Caco-2 (cell line): ENCODE results near the gene RXRA. TPM values are rescaled to one million over a fixed set of nuclear protein-coding genes. Genes with fewer than 3 reads are reported as not detected.

Source experiments
- BruUV-seq: library from RNA; stranded (reverse); fragments of 400-500 nt; replicated peaks from 2 replicates; lab custom pipeline; 2021; lab: Mats Ljungman, UMichigan
- CTCF ChIA-PET: fragments of 300-600 bp; sonication (Branson Sonifier 250); formaldehyde crosslinking; loops from one replicate; lab custom pipeline; 2022; ENCODE audit warnings: antibody characterized with exemption; lab: Charles Lee
- POLR2A ChIA-PET: fragments of 300-600 bp; sonication (Branson Sonifier 250); formaldehyde crosslinking; loops from one replicate; lab custom pipeline; 2022; ENCODE audit warnings: antibody characterized with exemption; lab: Charles Lee
- DNase-seq, 2 experiments: peaks; one replicate each; pipeline versions ENCODE4 v3.0.0 to v3.0.0-alpha.2; 2020 to 2022
- H3K27me3 ChIP-seq: replicated peaks from 2 replicates; pipeline ENCODE4 v1.6.0; 2011; ENCODE audit warnings: low read length; ENCODE audit not compliant: control insufficient read depth, insufficient read depth
- H3K36me3 ChIP-seq: 2 replicates; pipeline ENCODE4 v1.5.1; 2011; ENCODE audit warnings: low read length; ENCODE audit not compliant: control insufficient read depth, insufficient read depth
- H3K4me1 ChIP-seq: fragments of 250-450 bp; sonication (Bioruptor Pico); 2 replicates; pipeline ENCODE4 v1.5.1; 2020; ENCODE audit warnings: mild to moderate bottlenecking
- H3K4me3 ChIP-seq: 2 replicates; pipeline ENCODE4 v1.5.1; 2011; ENCODE audit warnings: low read depth, mild to moderate bottlenecking, control low read depth, low read length
- H3K9me3 ChIP-seq: fragments of 250-450 bp; sonication (Bioruptor Pico); 2 replicates; pipeline ENCODE4 v1.5.1; 2020; ENCODE audit warnings: mild to moderate bottlenecking, moderate library complexity
- H3K27ac Mint-ChIP-seq: one replicate; pipeline ENCODE4 v1.8.0; 2022; ENCODE audit warnings: mixed read lengths; ENCODE audit not compliant: unreplicated experiment
- H3K27me3 Mint-ChIP-seq: one replicate; pipeline ENCODE4 v1.8.0; 2022; ENCODE audit warnings: mixed read lengths; ENCODE audit not compliant: insufficient read depth, unreplicated experiment
- H3K36me3 Mint-ChIP-seq: one replicate; pipeline ENCODE4 v1.8.0; 2022; ENCODE audit warnings: mild to moderate bottlenecking, mixed read lengths; ENCODE audit not compliant: insufficient read depth, unreplicated experiment
- H3K4me1 Mint-ChIP-seq: one replicate; pipeline ENCODE4 v1.8.0; 2022; ENCODE audit warnings: low read depth, mixed read lengths; ENCODE audit not compliant: unreplicated experiment
- H3K4me3 Mint-ChIP-seq: one replicate; pipeline ENCODE4 v1.8.0; 2022; ENCODE audit warnings: mild to moderate bottlenecking, moderate library complexity, mixed read lengths; ENCODE audit not compliant: unreplicated experiment
- H3K9me3 Mint-ChIP-seq: one replicate; pipeline ENCODE4 v1.8.0; 2022; ENCODE audit warnings: mixed read lengths; ENCODE audit not compliant: unreplicated experiment
- intact Hi-C: fragments of 100-400 bp; cut with micrococcal nuclease; formaldehyde crosslinking; loops from one replicate; pipeline ENCODE4 v1.10.0; 2022; ENCODE audit not compliant: unreplicated experiment
- total RNA-seq: library from RNA; stranded (reverse); gene quantifications from 2 replicates; pipeline ENCODE4 v1.2.3, GENCODE V29; 2022
- TF ChIP-seq, protein P1 (sequence below), 2 experiments: fragments of 200-600 bp in 1 of 2; IDR thresholded peaks; 1 replicate in 1 of 2; 2 replicates in 1 of 2; pipeline versions ENCODE4 v1.5.1 to v1.8.0; 2011 to 2022; ENCODE audit warnings: antibody characterized with exemption in 1 of 2, control low read depth in 1 of 2, inconsistent platforms in 1 of 2, low read depth in 1 of 2, low read length in 1 of 2, mild to moderate bottlenecking in 1 of 2, moderate library complexity in 1 of 2; ENCODE audit not compliant: insufficient read depth in 1 of 2, severe bottlenecking in 1 of 2, unreplicated experiment in 1 of 2

The RXRA gene
- total RNA-seq, 1 experiment from 2014 or later = 69.1 TPM

DNA sequence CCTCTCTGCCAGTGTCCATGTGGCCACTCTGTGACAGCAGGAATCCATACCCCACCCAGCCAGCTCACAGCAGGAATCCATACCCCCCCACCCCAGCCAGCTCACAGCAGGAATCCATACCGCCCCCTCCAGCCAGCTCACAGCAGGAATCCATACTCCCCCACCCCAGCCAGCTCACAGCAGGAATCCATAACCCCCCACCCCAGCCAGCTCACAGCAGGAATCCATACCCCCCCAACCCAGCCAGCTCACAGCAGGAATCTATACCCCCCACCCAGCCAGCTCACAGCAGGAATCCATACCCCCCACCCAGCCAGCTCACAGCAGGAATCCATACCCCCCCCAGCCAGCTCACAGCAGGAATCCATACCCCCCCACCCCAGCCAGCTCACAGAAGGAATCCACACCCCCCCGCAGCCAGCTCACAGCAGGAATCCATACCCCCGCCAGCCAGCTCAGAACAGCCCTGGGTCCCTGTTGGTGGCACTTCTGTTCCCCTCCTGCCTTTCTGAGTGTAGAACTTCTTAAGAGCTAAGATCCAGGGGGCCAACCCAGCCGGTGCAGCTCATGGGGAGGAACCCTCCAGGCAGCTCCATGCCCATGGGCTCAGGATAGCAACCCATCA, 8.4 kb upstream of the RXRA start:
- no peak overlapping the region for H3K4me3 ChIP-seq
- peaks cover 2% of the 10 kb centered on the region for H3K9me3 Mint-ChIP-seq
- H3K36me3 Mint-ChIP-seq = peaks cover 5% of the 10 kb centered on the region
- H3K36me3 ChIP-seq = no peaks in the 10 kb centered on the region
- POLR2A ChIA-PET = no interaction called here
- no peaks in the 10 kb centered on the region for H3K27me3 ChIP-seq
- CTCF ChIA-PET = interaction anchor here (0.5 to 0.9 kb wide), 5 partner anchors 18 to 1095 kb away, joined by 3 to 8 read pairs (median 5); no protein-coding TSS in a partner anchor
- no peak for DNase-seq
- no peaks in the 10 kb centered on the region for H3K27me3 Mint-ChIP-seq
- intact Hi-C loops = no loop called here
- H3K4me1 Mint-ChIP-seq = peaks cover 12% of the 10 kb centered on the region
- H3K4me1 ChIP-seq = peaks cover 14% of the 10 kb centered on the region
- no TSS peak for BruUV-seq
- no peak overlapping the region for H3K27ac Mint-ChIP-seq
- TF ChIP-seq, protein P1, sequence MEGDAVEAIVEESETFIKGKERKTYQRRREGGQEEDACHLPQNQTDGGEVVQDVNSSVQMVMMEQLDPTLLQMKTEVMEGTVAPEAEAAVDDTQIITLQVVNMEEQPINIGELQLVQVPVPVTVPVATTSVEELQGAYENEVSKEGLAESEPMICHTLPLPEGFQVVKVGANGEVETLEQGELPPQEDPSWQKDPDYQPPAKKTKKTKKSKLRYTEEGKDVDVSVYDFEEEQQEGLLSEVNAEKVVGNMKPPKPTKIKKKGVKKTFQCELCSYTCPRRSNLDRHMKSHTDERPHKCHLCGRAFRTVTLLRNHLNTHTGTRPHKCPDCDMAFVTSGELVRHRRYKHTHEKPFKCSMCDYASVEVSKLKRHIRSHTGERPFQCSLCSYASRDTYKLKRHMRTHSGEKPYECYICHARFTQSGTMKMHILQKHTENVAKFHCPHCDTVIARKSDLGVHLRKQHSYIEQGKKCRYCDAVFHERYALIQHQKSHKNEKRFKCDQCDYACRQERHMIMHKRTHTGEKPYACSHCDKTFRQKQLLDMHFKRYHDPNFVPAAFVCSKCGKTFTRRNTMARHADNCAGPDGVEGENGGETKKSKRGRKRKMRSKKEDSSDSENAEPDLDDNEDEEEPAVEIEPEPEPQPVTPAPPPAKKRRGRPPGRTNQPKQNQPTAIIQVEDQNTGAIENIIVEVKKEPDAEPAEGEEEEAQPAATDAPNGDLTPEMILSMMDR (IDR thresholded peaks at IDR 0.05; ENCODE audit: insufficient read depth in 1 of 2, low read depth in 1 of 2, low read length in 1 of 2, severe bottlenecking in 1 of 2, unreplicated experiment in 1 of 2) = no peak
- no peak overlapping the region for H3K4me3 Mint-ChIP-seq
- no peaks in the 10 kb centered on the region for H3K9me3 ChIP-seq

DNA sequence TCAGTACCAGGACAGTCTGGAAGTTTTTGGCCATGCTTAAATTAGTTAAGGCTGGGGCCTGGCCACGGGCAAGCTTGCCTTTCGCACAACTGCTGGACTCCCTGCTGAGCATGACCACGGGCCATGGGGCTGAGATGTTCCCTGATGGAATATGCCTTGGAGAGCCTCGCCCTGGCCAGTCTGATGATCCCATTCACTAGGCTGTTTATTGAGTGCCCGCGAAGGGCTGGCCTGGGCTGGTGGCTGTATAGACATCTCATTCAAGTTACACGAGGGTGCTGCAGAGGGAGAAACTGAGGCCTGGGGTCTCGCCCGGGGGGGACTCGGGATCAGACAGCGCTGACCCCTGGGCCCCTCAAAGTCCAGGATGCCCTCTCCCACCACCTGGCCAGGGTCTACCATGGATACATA, 7.8 kb upstream of the RXRA start:
- POLR2A ChIA-PET = no interaction called here
- Histone ChIP-seq H3K27me3 (no peaks in the 10 kb centered on the region), H3K4me1 (peaks cover 14% of the 10 kb centered on the region), H3K9me3 (no peaks in the 10 kb centered on the region), H3K4me3 (no peak overlapping the region), H3K36me3 (no peaks in the 10 kb centered on the region)
- intact Hi-C loops = no loop called here
- H3K4me3 Mint-ChIP-seq = no peak overlapping the region
- H3K4me1 Mint-ChIP-seq = peaks cover 12% of the 10 kb centered on the region
- CTCF ChIA-PET = interaction anchor here (0.7 kb wide), 1 partner anchor 1095 kb away, joined by 5 read pairs; no protein-coding TSS in a partner anchor
- TF ChIP-seq, protein P1 (IDR thresholded peaks at IDR 0.05; ENCODE audit: insufficient read depth in 1 of 2, low read depth in 1 of 2, low read length in 1 of 2, severe bottlenecking in 1 of 2, unreplicated experiment in 1 of 2) = no peak
- BruUV-seq = no TSS peak
- H3K27me3 Mint-ChIP-seq = no peaks in the 10 kb centered on the region
- H3K9me3 Mint-ChIP-seq = no peaks in the 10 kb centered on the region
- H3K36me3 Mint-ChIP-seq = peaks cover 5% of the 10 kb centered on the region
- no peak overlapping the region for H3K27ac Mint-ChIP-seq
- no peak for DNase-seq

DNA sequence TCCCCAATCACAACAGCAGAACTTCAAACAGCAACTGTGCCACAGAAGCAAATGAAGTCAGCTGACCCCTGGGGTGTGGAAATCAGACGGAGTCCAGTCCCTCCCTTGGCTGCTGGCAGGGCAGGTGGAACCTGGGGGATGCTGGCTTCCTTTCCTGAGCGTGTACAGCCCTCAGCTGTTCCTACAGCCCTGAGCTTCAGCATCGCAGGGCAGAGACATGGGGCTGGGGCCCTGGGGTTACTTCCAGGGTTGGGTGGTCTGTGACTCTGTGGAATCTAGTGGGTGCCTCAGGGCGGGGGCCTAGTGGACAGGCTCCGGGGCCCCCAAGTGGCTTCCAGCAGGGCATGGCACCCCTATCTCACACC, 7.3 kb upstream of the RXRA start:
- CTCF ChIA-PET = no interaction called here
- POLR2A ChIA-PET = no interaction called here

More for the DNA sequence above, 7.3 kb upstream of the RXRA start:
- BruUV-seq = no TSS peak
- intact Hi-C loops = no loop called here
- TF ChIP-seq, protein P1 (IDR thresholded peaks at IDR 0.05; ENCODE audit: insufficient read depth in 1 of 2, low read depth in 1 of 2, low read length in 1 of 2, severe bottlenecking in 1 of 2, unreplicated experiment in 1 of 2) = no peak
- H3K4me3 ChIP-seq = no peak overlapping the region
- Mint-ChIP-seq H3K27me3 (no peaks in the 10 kb centered on the region), H3K4me3 (no peak overlapping the region), H3K27ac (no peak overlapping the region), H3K4me1 (peaks cover 12% of the 10 kb centered on the region), H3K36me3 (peaks cover 5% of the 10 kb centered on the region), H3K9me3 (no peaks in the 10 kb centered on the region)
- H3K36me3 ChIP-seq = no peaks in the 10 kb centered on the region
- H3K27me3 ChIP-seq = no peaks in the 10 kb centered on the region
- H3K9me3 ChIP-seq = no peaks in the 10 kb centered on the region
- DNase-seq = no peak
- peaks cover 17% of the 10 kb centered on the region for H3K4me1 ChIP-seq
